ENCODE data around the gene NT5C1A. TPM values are rescaled to one million over a fixed set of nuclear protein-coding genes. Genes with fewer than 3 reads are reported as not detected.

Gene NT5C1A
- total RNA-seq, 4 donors from 2014 or later, result 1.1 TPM; not detected in 3

DNA sequence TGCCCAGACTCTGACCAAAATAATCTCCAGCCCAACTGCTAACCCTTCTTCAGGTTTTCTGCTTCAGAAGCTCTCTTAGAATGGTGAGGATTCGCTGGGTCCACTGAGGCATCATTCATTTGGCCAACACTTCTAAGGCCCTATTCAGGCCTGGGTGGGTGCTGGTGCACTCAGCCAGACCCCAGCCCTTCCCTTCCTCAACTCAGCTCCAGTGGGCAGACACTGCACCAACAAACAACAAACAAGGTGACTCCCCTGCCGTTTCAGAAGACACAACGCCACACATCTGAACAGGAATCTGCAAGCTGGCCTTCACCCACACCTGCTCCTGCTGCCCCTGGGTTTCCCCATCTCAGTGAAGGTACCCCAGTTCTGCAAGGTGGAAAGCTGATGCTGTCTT, 38.5 kb downstream of the NT5C1A start:
- WGBS, 2 donors (ENCODE audit: low coverage in 1 of 2), result 79 to 90% methylated on average over 2 to 3 of the region's 3 CpGs
- peak overlapping the region in 3 of 4 donors; percentile 36 to 53 (median 48) for H3K27ac ChIP-seq
- ATAC-seq, result no peak

DNA sequence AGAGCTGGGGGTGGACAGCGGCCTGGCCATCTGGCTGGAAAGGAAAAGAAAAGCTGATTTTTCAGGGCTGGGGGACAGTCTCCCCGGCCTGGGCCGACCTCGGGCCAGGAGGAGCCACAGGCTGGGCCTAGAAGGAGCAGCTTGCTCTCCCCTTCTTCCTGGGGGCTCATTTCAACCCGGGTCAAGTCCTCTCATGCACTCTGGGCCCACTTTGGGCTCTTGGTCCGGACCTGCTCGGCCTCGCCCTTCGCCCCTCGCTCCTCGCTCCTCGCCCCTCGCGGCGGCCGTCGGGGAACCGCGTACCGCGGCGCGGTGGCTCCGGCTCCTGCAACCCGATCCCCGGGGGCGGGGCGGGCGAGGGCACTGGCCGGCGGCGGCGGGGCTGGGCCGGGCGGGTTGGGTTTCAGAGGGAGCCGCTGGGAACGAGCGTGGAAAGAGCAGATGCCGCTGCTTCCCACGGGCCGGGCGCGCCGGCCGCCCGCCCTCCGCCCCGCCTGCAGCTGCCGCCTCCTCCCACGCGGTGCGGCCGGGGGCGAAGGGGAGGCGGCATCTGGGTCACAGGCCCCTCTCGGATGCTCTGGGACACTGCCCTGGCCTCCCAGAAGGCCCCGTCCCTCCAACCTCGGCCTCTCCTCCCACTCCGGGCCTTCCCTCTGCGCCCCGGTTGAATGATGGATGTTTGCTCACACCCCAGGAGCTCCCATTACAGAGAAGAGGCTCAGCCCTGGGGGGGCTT, 39.1 kb downstream of the NT5C1A start:
- H3K9me3 ChIP-seq, result no peaks in the 10 kb centered on the region
- TF ChIP-seq, protein P1, sequence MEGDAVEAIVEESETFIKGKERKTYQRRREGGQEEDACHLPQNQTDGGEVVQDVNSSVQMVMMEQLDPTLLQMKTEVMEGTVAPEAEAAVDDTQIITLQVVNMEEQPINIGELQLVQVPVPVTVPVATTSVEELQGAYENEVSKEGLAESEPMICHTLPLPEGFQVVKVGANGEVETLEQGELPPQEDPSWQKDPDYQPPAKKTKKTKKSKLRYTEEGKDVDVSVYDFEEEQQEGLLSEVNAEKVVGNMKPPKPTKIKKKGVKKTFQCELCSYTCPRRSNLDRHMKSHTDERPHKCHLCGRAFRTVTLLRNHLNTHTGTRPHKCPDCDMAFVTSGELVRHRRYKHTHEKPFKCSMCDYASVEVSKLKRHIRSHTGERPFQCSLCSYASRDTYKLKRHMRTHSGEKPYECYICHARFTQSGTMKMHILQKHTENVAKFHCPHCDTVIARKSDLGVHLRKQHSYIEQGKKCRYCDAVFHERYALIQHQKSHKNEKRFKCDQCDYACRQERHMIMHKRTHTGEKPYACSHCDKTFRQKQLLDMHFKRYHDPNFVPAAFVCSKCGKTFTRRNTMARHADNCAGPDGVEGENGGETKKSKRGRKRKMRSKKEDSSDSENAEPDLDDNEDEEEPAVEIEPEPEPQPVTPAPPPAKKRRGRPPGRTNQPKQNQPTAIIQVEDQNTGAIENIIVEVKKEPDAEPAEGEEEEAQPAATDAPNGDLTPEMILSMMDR (IDR thresholded peaks at IDR 0.05), result no peak
- TF ChIP-seq POLR2AphosphoS5 (IDR thresholded peaks at IDR 0.05), result no peak
- no peak for TF ChIP-seq EP300 (IDR thresholded peaks at IDR 0.05)
- no peak for TF ChIP-seq POLR2A (IDR thresholded peaks at IDR 0.05)
- H3K27me3 ChIP-seq, result peaks cover 44% of the 10 kb centered on the region
- H3K36me3 ChIP-seq, result no peaks in the 10 kb centered on the region
- peaks cover 0 to 20% (median 0%) of the 10 kb centered on the region in 3 donors for H3K4me1 ChIP-seq
- ATAC-seq, result peak; percentile 88
- WGBS, 2 donors (ENCODE audit: low coverage in 1 of 2), result 0 to 29% methylated on average over 1 to 5 of the region's 61 CpGs
- peak overlapping the region in 1 of 2 donors; percentile 35 for H3K4me3 ChIP-seq
- H3K27ac ChIP-seq, result peak overlapping the region in 3 of 4 donors; percentile 36 to 53 (median 48)

More for the DNA sequence above, 38.5 kb downstream of the NT5C1A start:
- Histone ChIP-seq H3K36me3 (no peaks in the 10 kb centered on the region), H3K9me3 (no peaks in the 10 kb centered on the region), H3K4me1 (peaks cover 0 to 20% (median 0%) of the 10 kb centered on the region in 3 donors), H3K27me3 (peaks cover 50% of the 10 kb centered on the region), H3K4me3 (peak overlapping the region in 1 of 2 donors; percentile 35)
- TF ChIP-seq POLR2AphosphoS5 (IDR thresholded peaks at IDR 0.05) (no peak), EP300 (IDR thresholded peaks at IDR 0.05) (no peak), POLR2A (IDR thresholded peaks at IDR 0.05) (no peak)
- TF ChIP-seq, protein P1 (IDR thresholded peaks at IDR 0.05), result no peak

DNA sequence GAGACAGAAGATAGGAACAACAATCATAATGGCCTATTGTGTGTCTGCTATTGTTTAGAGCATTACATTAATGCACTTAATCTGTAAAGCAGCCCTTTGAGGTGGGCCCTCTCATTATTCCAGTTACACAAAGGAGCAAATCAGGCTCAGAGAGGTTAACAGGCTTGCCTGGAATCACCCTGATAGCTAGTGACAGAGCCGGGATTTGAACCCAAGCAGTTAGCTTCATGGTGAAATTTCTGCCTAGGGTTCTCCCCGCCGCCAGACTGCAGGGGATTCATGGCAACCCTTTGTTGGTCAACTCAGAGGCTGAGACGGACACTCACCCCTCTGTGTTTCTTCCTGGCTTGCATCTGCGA, 39.6 kb downstream of the NT5C1A start:
- Histone ChIP-seq H3K27ac (peak overlapping the region in 3 of 4 donors; percentile 36 to 53 (median 48)), H3K27me3 (peaks cover 39% of the 10 kb centered on the region), H3K36me3 (peaks cover 0 to 4% of the 10 kb centered on the region in 2 donors), H3K4me3 (peak overlapping the region in 1 of 2 donors; percentile 35), H3K9me3 (no peaks in the 10 kb centered on the region), H3K4me1 (peaks cover 0 to 20% (median 0%) of the 10 kb centered on the region in 3 donors)
- TF ChIP-seq EP300 (IDR thresholded peaks at IDR 0.05) (no peak), POLR2AphosphoS5 (IDR thresholded peaks at IDR 0.05) (no peak), POLR2A (IDR thresholded peaks at IDR 0.05) (no peak)
- TF ChIP-seq, protein P1 (IDR thresholded peaks at IDR 0.05), result no peak
- no peak for ATAC-seq
- WGBS, 2 donors (ENCODE audit: low coverage in 1 of 2), result 63% methylated on average over 4 of the region's 5 CpGs; no CpG with 5 or more reads in 1 of the 2 donors

DNA sequence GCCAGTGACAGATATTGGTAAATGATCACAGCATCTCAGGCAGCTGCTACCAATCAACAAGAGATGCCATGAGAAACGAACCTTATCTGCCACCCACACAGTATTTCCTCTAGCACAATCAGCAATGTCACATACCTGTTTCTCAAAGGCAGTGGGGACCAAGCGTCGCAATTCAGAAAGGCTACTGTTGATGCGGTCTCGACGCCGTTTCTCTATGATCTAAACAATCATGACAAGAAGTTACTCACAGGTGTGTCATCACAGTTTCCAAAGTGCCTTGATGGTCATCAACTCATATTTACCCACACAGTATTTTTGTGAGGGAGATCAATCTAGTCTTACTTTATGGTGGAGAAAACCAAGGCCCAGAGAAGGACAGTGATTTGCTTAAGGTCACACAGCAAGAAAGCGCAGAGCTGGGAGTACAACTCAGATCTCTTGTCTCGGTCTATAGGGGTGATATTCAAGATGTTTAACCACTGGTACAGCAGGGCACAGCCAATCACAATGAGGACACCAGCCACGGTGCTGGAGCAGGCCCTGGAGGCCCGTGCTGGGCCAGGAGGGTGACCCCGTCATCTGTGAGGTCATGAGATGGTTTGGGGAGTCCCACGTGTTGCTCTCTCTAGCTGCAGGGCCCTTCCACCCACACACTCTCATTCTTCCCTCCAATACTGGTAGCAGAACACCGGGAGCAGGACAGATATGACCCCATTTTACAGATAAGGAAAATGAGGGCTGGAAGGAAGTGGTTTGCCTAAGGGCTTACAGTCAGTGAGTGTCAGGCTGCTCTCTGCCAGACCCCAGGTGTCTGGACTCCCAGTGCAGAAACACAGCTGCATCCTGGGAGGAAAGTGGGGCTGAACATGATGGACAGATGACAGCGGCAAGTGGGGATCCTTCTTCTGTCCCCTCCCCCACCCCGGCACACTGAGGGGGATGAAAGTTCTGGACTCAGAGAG, 40.3 kb downstream of the NT5C1A start:
- no peaks in the 10 kb centered on the region for H3K9me3 ChIP-seq
- H3K4me3 ChIP-seq, result no peak overlapping the region
- peaks cover 0 to 24% (median 0%) of the 10 kb centered on the region in 3 donors for H3K4me1 ChIP-seq
- peak overlapping the region in 2 of 4 donors; percentile 48 to 53 for H3K27ac ChIP-seq
- no peak for ATAC-seq
- 87 to 98% methylated on average over 6 to 8 of the region's 16 CpGs for WGBS, 2 donors (ENCODE audit: low coverage in 1 of 2)
- H3K36me3 ChIP-seq, result peaks cover 0 to 4% of the 10 kb centered on the region in 2 donors
- H3K27me3 ChIP-seq, result peaks cover 32% of the 10 kb centered on the region
- TF ChIP-seq, protein P1 (IDR thresholded peaks at IDR 0.05), result no peak
- TF ChIP-seq POLR2AphosphoS5 (IDR thresholded peaks at IDR 0.05), result no peak
- TF ChIP-seq POLR2A (IDR thresholded peaks at IDR 0.05), result no peak
- TF ChIP-seq EP300 (IDR thresholded peaks at IDR 0.05), result no peak

All from gastroesophageal sphincter (tissue), 4 donors.